Cardiac fibroblast (primary cell): ENCODE data around the gene RNF144B.
"Not testable (repeated sequence)": the region's sequence is repeated elsewhere in the genome, so short reads cannot be mapped to it uniquely, and the experiment has no call there.

Experiments used
- DNase-seq, 2 donors: peaks; one replicate each; pipeline versions ENCODE4 v3.0.0 to v3.0.0-alpha.2; 2010; ENCODE audit warnings: low read depth in 2 of 2
- H3K4me3 ChIP-seq, 2 donors: replicated peaks in 1 of 2; 1 replicate in 1 of 2; 2 replicates in 1 of 2; pipeline ENCODE4 v1.5.1; 2011; ENCODE audit warnings: low read depth in 2 of 2, low read length in 2 of 2, mild to moderate bottlenecking in 2 of 2, moderate library complexity in 1 of 2
- CTCF ChIP-seq: IDR thresholded peaks from one replicate; pipeline ENCODE4 v1.5.1; 2011; ENCODE audit warnings: low read depth, mild to moderate bottlenecking, low read length, inconsistent platforms

The RNF144B gene

GRCh38 chr6:18447552-18447951 lies 60.4 kb downstream of the RNF144B start:
- no peak overlapping the region for H3K4me3 ChIP-seq
- no peak for DNase-seq
- no peak for TF ChIP-seq CTCF

DNA sequence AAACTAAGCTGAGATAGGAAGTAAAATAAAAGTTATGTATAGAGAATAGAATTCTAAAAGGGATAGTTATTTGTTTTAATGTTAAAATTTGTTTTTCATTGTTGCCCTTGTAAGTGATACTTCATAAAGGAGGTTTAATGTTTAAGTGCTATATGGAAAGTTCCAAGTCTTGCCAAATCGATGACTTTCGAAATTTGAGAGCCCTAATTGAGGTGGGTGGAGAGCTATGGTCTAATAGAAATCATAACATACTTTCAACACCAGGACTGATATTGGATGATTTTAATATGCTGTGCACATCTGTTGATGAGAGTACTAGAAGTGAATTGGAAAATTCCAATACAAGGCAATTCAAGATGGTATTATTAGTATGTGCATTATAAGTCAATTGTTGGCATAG lies 64.6 kb downstream of the RNF144B start:
- no peak overlapping the region for H3K4me3 ChIP-seq
- TF ChIP-seq CTCF = no peak
- no peak for DNase-seq

GRCh38 chr6:18454446-18454845 lies 67.3 kb downstream of the RNF144B start:
- no peak overlapping the region for H3K4me3 ChIP-seq
- no peak for TF ChIP-seq CTCF
- no peak for DNase-seq

- no peak for TF ChIP-seq CTCF
- DNase-seq = peak in 1 of 2 donors; percentile 9
- H3K4me3 ChIP-seq = no peak overlapping the region
Measured at GRCh38 chr6:18457065-18457737, 70.1 kb downstream of the RNF144B start.

DNA sequence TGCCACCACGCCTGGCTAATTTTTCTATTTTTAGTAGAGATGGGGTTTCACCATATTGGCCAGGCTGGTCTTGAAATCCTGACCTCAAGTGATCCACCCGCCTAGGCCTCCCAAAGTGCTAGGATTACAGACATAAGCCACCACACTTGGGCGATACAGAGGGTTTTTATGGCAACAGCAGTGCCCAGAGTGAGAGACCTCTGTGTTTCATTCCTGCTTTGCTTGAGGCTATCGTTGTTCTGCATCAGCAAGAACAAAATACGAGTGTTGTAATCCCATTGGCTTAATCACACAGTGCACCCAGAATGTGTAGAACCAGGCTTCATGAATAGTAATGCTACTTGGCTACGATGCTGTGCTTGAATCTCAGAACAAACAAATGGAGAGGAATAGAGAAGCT lies 70.9 kb downstream of the RNF144B start:
- not testable (repeated sequence) for DNase-seq, H3K4me3 ChIP-seq

GRCh38 chr6:18463429-18463828 lies 76.3 kb downstream of the RNF144B start:
- no peak for TF ChIP-seq CTCF
- H3K4me3 ChIP-seq = no peak overlapping the region
- DNase-seq = no peak

DNA sequence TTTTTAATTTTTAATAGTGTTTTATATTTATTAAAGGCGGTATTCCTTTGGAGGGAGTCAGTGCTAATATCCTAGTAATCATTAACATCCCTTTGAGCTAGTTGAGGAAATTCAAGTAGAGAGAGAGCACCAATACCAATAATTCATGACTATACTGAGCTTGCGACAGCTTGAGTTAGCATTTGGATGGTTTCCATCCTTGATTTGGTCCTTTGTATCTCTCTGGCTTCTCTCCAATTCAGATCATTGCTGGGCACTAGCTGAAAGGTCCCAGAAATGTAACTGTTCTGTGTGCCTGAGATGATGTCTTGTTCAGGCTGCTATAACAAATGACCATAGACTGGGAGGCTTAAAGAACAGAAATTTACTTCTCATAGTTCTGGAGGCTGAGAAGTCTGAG lies 77.0 kb downstream of the RNF144B start:
- no peak for TF ChIP-seq CTCF
- H3K4me3 ChIP-seq = no peak overlapping the region
- no peak for DNase-seq
